Astrocyte of the spinal cord (primary cell): ENCODE data around the gene HOTAIR.

Source experiments
- DNase-seq: peaks from one replicate; pipeline ENCODE4 v3.0.0; 2011; ENCODE audit warnings: low read depth, low spot score
- H3K4me3 ChIP-seq: 2 replicates; pipeline ENCODE4 v1.5.1; 2011; ENCODE audit warnings: low read depth, mild to moderate bottlenecking, low read length, moderate library complexity
- in situ Hi-C: cut with HindIII; loops from 2 replicates; pipeline ENCODE4 v1.10.0; 2017; ENCODE audit warnings: low sequenced_read_pairs
- TF ChIP-seq, protein P1 (sequence below): IDR thresholded peaks from 2 replicates; pipeline ENCODE4 v1.5.1; 2012; ENCODE audit warnings: low read depth, mild to moderate bottlenecking, low read length, inconsistent platforms

The HOTAIR gene

DNA sequence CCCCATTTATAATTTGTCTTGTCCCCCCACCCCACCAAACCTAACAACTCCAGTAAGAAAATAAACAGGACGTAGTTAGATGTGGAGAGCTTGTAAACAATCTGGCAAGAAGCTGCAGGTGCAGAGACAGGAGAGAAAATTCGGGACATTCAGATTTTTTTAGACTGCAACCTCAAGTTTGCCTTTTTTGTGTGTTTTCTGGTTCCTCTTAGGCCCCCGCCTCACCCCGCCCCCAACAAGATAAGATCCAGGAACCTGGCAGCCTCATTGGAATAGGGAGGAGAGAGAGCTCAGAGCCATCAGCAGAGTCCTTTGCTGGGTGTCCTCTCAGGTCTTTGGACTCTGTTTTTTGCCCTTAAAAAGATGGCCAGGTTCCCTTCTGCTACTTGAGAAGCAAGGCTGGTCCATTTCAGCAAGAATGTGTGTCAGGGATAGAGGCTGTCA, 13.1 kb upstream of the HOTAIR start:
- DNase-seq, result no peak
- in situ Hi-C loops, result no loop called here
- H3K4me3 ChIP-seq, result no peak overlapping the region
- TF ChIP-seq, protein P1, sequence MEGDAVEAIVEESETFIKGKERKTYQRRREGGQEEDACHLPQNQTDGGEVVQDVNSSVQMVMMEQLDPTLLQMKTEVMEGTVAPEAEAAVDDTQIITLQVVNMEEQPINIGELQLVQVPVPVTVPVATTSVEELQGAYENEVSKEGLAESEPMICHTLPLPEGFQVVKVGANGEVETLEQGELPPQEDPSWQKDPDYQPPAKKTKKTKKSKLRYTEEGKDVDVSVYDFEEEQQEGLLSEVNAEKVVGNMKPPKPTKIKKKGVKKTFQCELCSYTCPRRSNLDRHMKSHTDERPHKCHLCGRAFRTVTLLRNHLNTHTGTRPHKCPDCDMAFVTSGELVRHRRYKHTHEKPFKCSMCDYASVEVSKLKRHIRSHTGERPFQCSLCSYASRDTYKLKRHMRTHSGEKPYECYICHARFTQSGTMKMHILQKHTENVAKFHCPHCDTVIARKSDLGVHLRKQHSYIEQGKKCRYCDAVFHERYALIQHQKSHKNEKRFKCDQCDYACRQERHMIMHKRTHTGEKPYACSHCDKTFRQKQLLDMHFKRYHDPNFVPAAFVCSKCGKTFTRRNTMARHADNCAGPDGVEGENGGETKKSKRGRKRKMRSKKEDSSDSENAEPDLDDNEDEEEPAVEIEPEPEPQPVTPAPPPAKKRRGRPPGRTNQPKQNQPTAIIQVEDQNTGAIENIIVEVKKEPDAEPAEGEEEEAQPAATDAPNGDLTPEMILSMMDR, result no peak

DNA sequence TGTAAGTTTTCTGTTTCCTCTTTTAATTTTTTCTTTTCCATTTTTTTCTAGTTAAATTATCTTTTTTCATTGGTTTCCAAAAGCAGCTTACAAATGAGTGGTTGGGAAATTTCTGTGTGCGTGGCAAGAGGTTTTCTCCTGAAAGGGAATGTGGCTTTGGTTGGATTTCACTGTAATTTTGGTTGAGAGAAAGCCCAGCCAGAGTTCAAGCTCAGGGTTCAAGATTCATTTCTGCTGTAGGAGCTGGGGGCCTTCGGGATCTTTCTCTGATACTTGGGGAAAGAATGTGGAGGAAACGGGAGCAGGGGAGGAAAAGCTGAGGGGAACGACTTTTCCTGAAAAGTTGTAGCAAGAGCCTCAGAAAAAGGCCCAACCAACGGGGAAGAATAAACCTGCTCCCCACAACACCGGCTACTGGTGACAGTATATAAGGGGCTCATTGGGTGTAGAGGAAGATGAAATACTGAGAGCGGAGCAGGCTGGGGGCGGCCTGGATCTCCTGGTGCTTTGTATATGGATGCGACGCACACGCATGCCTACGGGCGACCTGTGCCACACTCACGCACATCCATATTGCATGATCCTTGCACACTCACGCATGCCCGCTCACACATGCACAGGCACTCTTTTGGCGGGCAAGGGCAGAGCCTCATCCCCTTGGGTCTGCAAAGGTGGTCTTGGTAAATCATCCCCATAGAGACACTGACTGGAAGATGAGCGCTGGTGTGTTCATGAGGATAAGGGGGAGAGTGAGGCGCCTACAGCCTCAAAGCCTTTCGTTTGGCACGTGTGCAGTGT, 12.1 kb upstream of the HOTAIR start:
- H3K4me3 ChIP-seq, result no peak overlapping the region
- TF ChIP-seq, protein P1, result no peak
- in situ Hi-C loops, result no loop called here
- no peak for DNase-seq

DNA sequence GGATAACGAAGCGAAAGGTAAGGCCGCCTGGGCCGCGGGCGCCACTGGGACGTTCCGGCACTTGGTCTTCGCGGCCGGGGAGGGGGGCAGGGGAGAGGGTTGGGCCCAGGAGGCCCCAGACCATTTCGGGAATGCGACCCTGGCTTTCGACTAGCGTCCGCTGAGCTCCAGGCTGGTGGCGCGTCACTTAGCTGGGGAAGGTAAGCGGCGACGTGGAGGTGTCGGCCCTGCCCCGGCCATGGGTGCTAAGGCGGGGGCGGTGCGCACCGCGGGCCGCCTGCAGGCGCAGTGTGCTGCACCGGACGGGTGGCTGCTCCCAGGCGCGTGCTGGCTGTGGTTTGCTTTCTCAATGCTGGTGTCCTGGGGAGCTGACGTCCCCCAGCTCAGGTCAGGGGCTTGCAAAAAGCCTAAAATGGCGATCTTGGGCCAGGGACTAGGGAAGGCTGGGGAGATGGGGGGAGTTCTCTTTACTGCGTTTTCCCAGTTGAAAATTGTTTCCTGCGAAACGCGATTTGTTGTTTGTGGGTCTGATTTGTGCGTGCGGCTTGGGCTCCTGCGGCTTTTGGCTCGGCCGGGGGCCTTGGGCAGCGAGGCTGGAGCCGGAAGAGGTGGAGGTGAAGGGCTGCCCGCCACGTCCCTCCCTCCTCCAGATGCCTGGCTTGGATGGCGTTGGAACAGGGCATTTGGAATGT, 11.4 kb upstream of the HOTAIR start:
- no peak for DNase-seq
- TF ChIP-seq, protein P1, result no peak
- in situ Hi-C loops, result no loop called here
- H3K4me3 ChIP-seq, result no peak overlapping the region

DNA sequence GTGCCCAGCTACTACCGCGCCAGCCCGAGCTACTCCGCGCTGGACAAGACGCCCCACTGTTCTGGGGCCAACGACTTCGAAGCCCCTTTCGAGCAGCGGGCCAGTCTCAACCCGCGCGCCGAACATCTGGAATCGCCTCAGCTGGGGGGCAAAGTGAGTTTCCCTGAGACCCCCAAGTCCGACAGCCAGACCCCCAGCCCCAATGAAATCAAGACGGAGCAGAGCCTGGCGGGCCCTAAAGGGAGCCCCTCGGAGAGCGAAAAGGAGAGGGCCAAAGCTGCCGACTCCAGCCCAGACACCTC, 10.9 kb upstream of the HOTAIR start:
- in situ Hi-C loops, result no loop called here
- no peak for DNase-seq
- H3K4me3 ChIP-seq, result no peak overlapping the region
- TF ChIP-seq, protein P1, result no peak

DNA sequence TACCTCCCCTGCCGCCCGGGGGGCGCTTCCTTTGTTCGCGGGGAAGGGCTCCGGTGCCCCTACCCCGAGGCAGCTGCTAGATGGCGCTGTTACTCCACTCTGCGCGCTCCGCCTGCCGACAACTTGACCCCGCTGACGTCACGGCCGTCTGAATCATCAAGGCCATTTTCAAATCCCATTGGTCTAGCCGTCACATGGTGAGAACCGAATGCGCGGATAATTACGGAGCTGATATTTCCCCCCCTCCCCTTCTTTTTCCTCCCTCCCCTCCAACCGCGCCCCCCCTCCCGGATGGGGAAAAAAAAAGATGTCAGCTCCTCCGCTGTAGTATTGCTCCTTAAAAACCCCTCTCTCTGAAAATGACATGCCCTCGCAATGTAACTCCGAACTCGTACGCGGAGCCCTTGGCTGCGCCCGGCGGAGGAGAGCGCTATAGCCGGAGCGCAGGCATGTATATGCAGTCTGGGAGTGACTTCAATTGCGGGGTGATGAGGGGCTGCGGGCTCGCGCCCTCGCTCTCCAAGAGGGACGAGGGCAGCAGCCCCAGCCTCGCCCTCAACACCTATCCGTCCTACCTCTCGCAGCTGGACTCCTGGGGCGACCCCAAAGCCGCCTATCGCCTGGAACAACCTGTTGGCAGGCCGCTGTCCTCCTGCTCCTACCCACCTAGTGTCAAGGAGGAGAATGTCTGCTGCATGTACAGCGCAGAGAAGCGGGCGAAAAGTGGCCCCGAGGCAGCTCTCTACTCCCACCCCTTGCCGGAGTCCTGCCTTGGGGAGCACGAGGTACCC, 10.3 kb upstream of the HOTAIR start, which contains the start of gene HOXC10:
Gene HOXC10 (plus strand): TSS at position 246 of the 791 bp plus-strand sequence. CDS start 114 bp downstream, at position 360.
- in situ Hi-C loops, result no loop called here
- TF ChIP-seq, protein P1, result peak; percentile 75
- H3K4me3 ChIP-seq, result peak within 1 kb of the TSS; percentile 4
- DNase-seq, result peak; percentile 83

DNA sequence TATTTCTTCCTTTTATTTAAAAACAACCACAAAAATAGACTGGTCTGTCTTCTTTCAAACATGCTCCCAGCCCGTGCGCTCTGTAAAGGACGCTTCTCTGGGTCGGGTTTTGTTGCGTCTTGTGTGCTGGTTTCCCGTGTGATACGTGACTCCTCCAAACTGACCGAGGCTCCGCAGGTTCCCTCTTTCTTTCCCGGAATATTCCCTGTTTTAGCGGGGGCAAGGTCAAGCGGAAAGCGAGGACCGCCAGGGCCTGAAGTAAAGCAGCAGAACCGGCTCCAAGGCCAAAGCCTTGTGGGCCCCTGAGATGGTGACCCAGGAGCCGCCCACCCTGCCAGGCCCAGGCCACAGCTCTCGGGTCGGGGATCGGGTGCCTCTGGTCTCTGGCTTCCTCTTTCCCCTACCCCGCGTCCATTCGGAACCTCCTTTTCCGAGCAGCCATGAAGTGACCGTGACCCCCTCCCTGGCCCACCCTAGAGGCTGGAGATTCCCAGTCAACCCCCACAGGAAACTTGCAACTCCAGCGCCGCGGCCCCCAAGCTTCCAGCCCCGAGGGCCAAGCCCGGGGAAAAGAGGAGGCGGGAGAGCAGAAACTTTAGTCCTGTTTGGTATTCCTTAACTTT, 9.3 kb upstream of the HOTAIR start:
- H3K4me3 ChIP-seq, result no peak overlapping the region
- in situ Hi-C loops, result no loop called here
- TF ChIP-seq, protein P1, result no peak
- no peak for DNase-seq
